IMR-90 (cell line): ENCODE results near the gene KLK1. TPM values are rescaled to one million over a fixed set of nuclear protein-coding genes. Genes with fewer than 3 reads are reported as not detected.

Source experiments
- ATAC-seq: fragments of 200-7000 bp; cut with Tn5 transposase; 2 replicates; pipeline ENCODE4 v1.9.1; 2020; ENCODE audit warnings: low read depth, mild to moderate bottlenecking, moderate library complexity
- BruUV-seq: library from RNA; stranded (reverse); fragments of 400-500 nt; replicated peaks from 2 replicates; lab custom pipeline; 2021; lab: Mats Ljungman, UMichigan
- CTCF ChIA-PET: fragments of 300-600 bp; formaldehyde crosslinking; extraction: SDS; loops from one replicate; lab custom pipeline; 2021; ENCODE audit warnings: antibody characterized with exemption; lab: Yijun Ruan, JAX
- POLR2A ChIA-PET: fragments of 300-600 bp; sonication (Branson Sonifier 250); formaldehyde crosslinking; loops from one replicate; lab custom pipeline; 2022; ENCODE audit warnings: antibody characterized with exemption; ENCODE audit not compliant: unreplicated experiment; lab: Charles Lee
- DNase-seq: peaks from one replicate; pipeline ENCODE4 v3.0.0; 2013
- H2AFZ ChIP-seq: replicated peaks from 2 replicates; pipeline ENCODE3; 2013; ENCODE audit warnings: low read length, mild to moderate bottlenecking; ENCODE audit not compliant: poor library complexity
- H2AK5ac ChIP-seq: 2 replicates; pipeline ENCODE4 v1.6.1; 2013; ENCODE audit warnings: low read depth, low read length, inconsistent platforms
- H2AK9ac ChIP-seq: replicated peaks from 2 replicates; pipeline ENCODE3; 2013; ENCODE audit warnings: mild to moderate bottlenecking, low read depth, low read length, moderate library complexity; ENCODE audit not compliant: poor library complexity
- H2BK120ac ChIP-seq: 2 replicates; pipeline ENCODE4 v1.6.1; 2013; ENCODE audit warnings: low read depth, low read length, inconsistent platforms
- H2BK15ac ChIP-seq: 3 replicates; pipeline ENCODE4 v1.6.1; 2013; ENCODE audit warnings: low read depth, low read length, inconsistent platforms
- H2BK20ac ChIP-seq: 2 replicates; pipeline ENCODE4 v1.6.1; 2013; ENCODE audit warnings: low read depth, mild to moderate bottlenecking, inconsistent platforms, low read length, moderate library complexity
- H2BK5ac ChIP-seq: 2 replicates; pipeline ENCODE4 v1.6.1; 2013; ENCODE audit warnings: mild to moderate bottlenecking, low read depth, low read length, inconsistent platforms; ENCODE audit not compliant: poor library complexity, severe bottlenecking
- H3K14ac ChIP-seq: replicated peaks from 2 replicates; pipeline ENCODE4 v1.6.1; 2013; ENCODE audit warnings: low read depth, low read length, inconsistent platforms
- H3K18ac ChIP-seq: 2 replicates; pipeline ENCODE4 v1.6.1; 2013; ENCODE audit warnings: low read depth, low read length, control low read depth
- H3K23ac ChIP-seq: 2 replicates; pipeline ENCODE4 v1.6.1; 2013; ENCODE audit warnings: low read depth, low read length, inconsistent platforms
- H3K27ac ChIP-seq: 2 replicates; pipeline ENCODE4 v1.5.1; 2013; ENCODE audit warnings: mild to moderate bottlenecking, control low read depth, low read length; ENCODE audit not compliant: insufficient read depth
- H3K27me3 ChIP-seq: 2 replicates; pipeline ENCODE4 v1.6.1; 2013; ENCODE audit warnings: low read length; ENCODE audit not compliant: control insufficient read depth, insufficient read depth
- H3K36me3 ChIP-seq: 2 replicates; pipeline ENCODE4 v1.6.1; 2013; ENCODE audit warnings: low read length, mixed read lengths; ENCODE audit not compliant: control insufficient read depth, insufficient read depth
- H3K4ac ChIP-seq: 2 replicates; pipeline ENCODE4 v1.6.1; 2013; ENCODE audit warnings: low read depth, low read length, inconsistent platforms
- H3K4me1 ChIP-seq: 2 replicates; pipeline ENCODE4 v1.6.1; 2013; ENCODE audit warnings: low read length, mixed read lengths; ENCODE audit not compliant: control insufficient read depth, insufficient read depth
- H3K4me2 ChIP-seq: 2 replicates; pipeline ENCODE4 v1.6.1; 2013; ENCODE audit warnings: low read depth, mild to moderate bottlenecking, control low read depth, low read length, moderate library complexity
- H3K4me3 ChIP-seq: 2 replicates; pipeline ENCODE4 v1.5.1; 2013; ENCODE audit warnings: low read depth, mild to moderate bottlenecking, control low read depth, low read length, moderate library complexity; ENCODE audit not compliant: insufficient read depth
- H3K56ac ChIP-seq: 2 replicates; pipeline ENCODE4 v1.6.1; 2013; ENCODE audit warnings: low read length, inconsistent platforms; ENCODE audit not compliant: insufficient read depth; ENCODE audit errors: extremely low read depth
- H3K79me1 ChIP-seq, 2 experiments: 2 replicates each; pipeline ENCODE4 v1.6.1; 2013; ENCODE audit warnings: low read length in 2 of 2, inconsistent platforms in 1 of 2, low read depth in 1 of 2
- H3K9ac ChIP-seq: 2 replicates; pipeline ENCODE4 v1.6.1; 2013; ENCODE audit warnings: low read depth, low read length, control low read depth
- H3K9me1 ChIP-seq: 2 replicates; pipeline ENCODE4 v1.6.1; 2013; ENCODE audit warnings: low read length, inconsistent platforms; ENCODE audit not compliant: insufficient read depth
- H3K9me3 ChIP-seq: 2 replicates; pipeline ENCODE4 v1.6.1; 2013; ENCODE audit warnings: low read length; ENCODE audit not compliant: control insufficient read depth, insufficient read depth
- H4K20me1 ChIP-seq: 2 replicates; pipeline ENCODE4 v1.6.1; 2013; ENCODE audit warnings: low read length, inconsistent platforms; ENCODE audit not compliant: insufficient read depth
- H4K5ac ChIP-seq: 2 replicates; pipeline ENCODE4 v1.6.1; 2013; ENCODE audit warnings: mild to moderate bottlenecking, low read depth, low read length, control low read depth
- H4K8ac ChIP-seq, 2 experiments: 2 replicates each; pipeline ENCODE4 v1.6.1; 2013; ENCODE audit warnings: low read depth in 2 of 2, low read length in 2 of 2, control low read depth in 1 of 2, inconsistent platforms in 1 of 2
- H4K91ac ChIP-seq: 2 replicates; pipeline ENCODE4 v1.6.1; 2013; ENCODE audit warnings: low read depth, low read length, inconsistent platforms; ENCODE audit not compliant: insufficient read depth
- CEBPB ChIP-seq: IDR thresholded peaks from 2 replicates; pipeline ENCODE4 v1.6.1; 2012; ENCODE audit warnings: low read depth, low read length, improper control_type of control experiment
- FOS ChIP-seq: fragments of 150-350 bp; IDR thresholded peaks from 2 replicates; pipeline ENCODE4 v1.6.1; 2016; ENCODE audit warnings: low read depth, low read length
- MAFK ChIP-seq: IDR thresholded peaks from 2 replicates; pipeline ENCODE4 v1.6.1; 2012; ENCODE audit warnings: low read depth, low read length, improper control_type of control experiment
- MAZ ChIP-seq: IDR thresholded peaks from 2 replicates; pipeline ENCODE4 v1.6.1; 2012; ENCODE audit warnings: low read depth, mild to moderate bottlenecking, low read length, improper control_type of control experiment, moderate library complexity, borderline replicate concordance
- POLR2A ChIP-seq: IDR thresholded peaks from 2 replicates; pipeline ENCODE4 v1.6.1; 2012; ENCODE audit warnings: mild to moderate bottlenecking, low read depth, low read length
- RAD21 ChIP-seq: IDR thresholded peaks from 2 replicates; pipeline ENCODE4 v1.6.1; 2012; ENCODE audit warnings: low read length, improper control_type of control experiment
- RCOR1 ChIP-seq: IDR thresholded peaks from 2 replicates; pipeline ENCODE4 v1.6.1; 2012; ENCODE audit warnings: mild to moderate bottlenecking, low read length, improper control_type of control experiment; ENCODE audit not compliant: insufficient replicate concordance
- RFX5 ChIP-seq: IDR thresholded peaks from 2 replicates; pipeline ENCODE4 v1.8.0; 2012; ENCODE audit warnings: low read depth, mild to moderate bottlenecking, low read length, moderate library complexity
- WGBS, 2 experiments: methylation state at CpG; one replicate each; pipeline versions ENCODE4 v1.1.5 to v1.1.7; 2013; ENCODE audit warnings: missing lambda C conversion rate in 2 of 2; ENCODE audit not compliant: insufficient read length in 1 of 2; ENCODE audit errors: extremely low coverage in 2 of 2; 5-methylcytosine and 5-hydroxymethylcytosine counted together
- dilution Hi-C: fragments of 300-500 bp; cut with HindIII; formaldehyde crosslinking; loops from one replicate; pipeline ENCODE4 v1.14.3; 2018; ENCODE audit warnings: low sequenced_read_pairs; ENCODE audit not compliant: unreplicated experiment
- in situ Hi-C: fragments of 300-500 bp; cut with MboI; formaldehyde crosslinking; loops from 3 replicates; pipeline ENCODE4 v1.14.3; 2019; ENCODE audit warnings: low sequenced_read_pairs, inconsistent platforms, mixed read lengths
- intact Hi-C: fragments of 100-400 bp; cut with micrococcal nuclease; formaldehyde crosslinking; loops from 2 replicates; pipeline ENCODE4 v1.10.0; 2022
- polyA plus RNA-seq, 3 experiments: library from polyadenylated mRNA; depleted of rRNA; stranded (reverse); fragments of >200 nt; gene quantifications; 2 replicates each; pipeline ENCODE4 v1.2.3, GENCODE V29; 2012; ENCODE audit warnings: low replicate concordance in 1 of 3
- total RNA-seq: library from RNA; depleted of rRNA; stranded (reverse); fragments of >200 nt; gene quantifications from 2 replicates; pipeline ENCODE4 v1.2.3, GENCODE V29; 2012
- TF ChIP-seq, protein P1 (sequence below): fragments of 150-350 bp; IDR thresholded peaks from 2 replicates; pipeline ENCODE4 v1.6.1; 2017; ENCODE audit warnings: mild to moderate bottlenecking, antibody characterized with exemption, low read length, low read depth

KLK1 gene
- total and polyA plus RNA-seq, 2 of the 4 experiments (the other 2 are of a cell fraction) = not detected

DNA sequence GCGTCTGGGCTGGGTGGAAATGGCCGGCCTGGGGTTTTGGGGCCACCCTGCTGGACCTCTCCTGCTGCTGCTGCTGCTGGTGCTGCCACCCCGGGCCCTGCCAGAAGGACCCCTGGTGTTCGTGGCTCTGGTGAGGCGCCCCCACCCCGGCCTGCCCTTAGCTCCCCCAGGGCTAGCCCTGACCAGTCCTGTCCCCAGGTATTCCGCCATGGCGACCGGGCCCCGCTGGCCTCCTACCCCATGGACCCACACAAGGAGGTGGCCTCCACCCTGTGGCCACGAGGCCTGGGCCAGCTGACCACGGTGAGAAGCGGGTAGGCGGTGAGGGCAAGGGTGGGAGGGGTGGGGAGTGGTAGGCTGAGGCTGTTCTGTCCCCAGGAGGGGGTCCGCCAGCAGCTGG lies 33.2 kb downstream of the KLK1 start, which contains the start of gene ACP4:
TSS of gene ACP4 (plus strand) at position 20 of the 400 bp plus-strand sequence. CDS start at position 20, 0 bp downstream.
- H3K27me3 ChIP-seq = no peaks in the 10 kb centered on the region
- no peak for DNase-seq

More for the DNA sequence above, 33.2 kb downstream of the KLK1 start, which contains the start of gene ACP4:
- no TSS peak for BruUV-seq
- Histone ChIP-seq H2BK15ac (no peak within 1 kb of the TSS), H3K9ac (no peak within 1 kb of the TSS), H3K18ac (no peak within 1 kb of the TSS), H4K20me1 (peaks cover 16% of the 10 kb centered on the region), H4K8ac (no peak within 1 kb of the TSS), H4K91ac (no peak within 1 kb of the TSS), H3K4me2 (no peak within 1 kb of the TSS), H2AFZ (peak within 1 kb of the TSS; percentile 35), H3K14ac (no peak within 1 kb of the TSS), H3K9me1 (peaks cover 3% of the 10 kb centered on the region), H3K4me1 (no peaks in the 10 kb centered on the region), H3K79me1 (no peaks in the 10 kb centered on the region), H3K9me3 (no peaks in the 10 kb centered on the region), H2BK20ac (no peak within 1 kb of the TSS), H3K27ac (no peak within 1 kb of the TSS), H2AK9ac (no peak within 1 kb of the TSS), H3K36me3 (no peaks in the 10 kb centered on the region; the same call in 1 of the 2 replicates), H2AK5ac (no peak within 1 kb of the TSS), H4K5ac (no peak within 1 kb of the TSS), H2BK5ac (no peak within 1 kb of the TSS), H3K23ac (no peak within 1 kb of the TSS), H3K56ac (no peak within 1 kb of the TSS), H3K4ac (no peak within 1 kb of the TSS), H2BK120ac (no peak within 1 kb of the TSS), H3K4me3 (no peak within 1 kb of the TSS)
- dilution Hi-C loops = no loop called here
- no peak for ATAC-seq
- intact Hi-C loops = no loop called here
- TF ChIP-seq MAZ (no peak), CEBPB (no peak), RAD21 (no peak), RFX5 (no peak), FOS (no peak), POLR2A (no peak), MAFK (no peak), RCOR1 (no peak)
- TF ChIP-seq, protein P1, sequence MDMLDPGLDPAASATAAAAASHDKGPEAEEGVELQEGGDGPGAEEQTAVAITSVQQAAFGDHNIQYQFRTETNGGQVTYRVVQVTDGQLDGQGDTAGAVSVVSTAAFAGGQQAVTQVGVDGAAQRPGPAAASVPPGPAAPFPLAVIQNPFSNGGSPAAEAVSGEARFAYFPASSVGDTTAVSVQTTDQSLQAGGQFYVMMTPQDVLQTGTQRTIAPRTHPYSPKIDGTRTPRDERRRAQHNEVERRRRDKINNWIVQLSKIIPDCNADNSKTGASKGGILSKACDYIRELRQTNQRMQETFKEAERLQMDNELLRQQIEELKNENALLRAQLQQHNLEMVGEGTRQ = no peak
- in situ Hi-C loops = no loop called here
- ChIA-PET CTCF (no interaction called here), POLR2A (no interaction called here)
- WGBS, 2 experiments = 85% methylated on average over 4 of the region's 15 CpGs; no CpG with 5 or more reads in 1 of the 2 experiments
